GM12878 (cell line): ENCODE data around the gene SLC6A8. TPM values are rescaled to one million over a fixed set of nuclear protein-coding genes. Genes with fewer than 3 reads are reported as not detected.
"Not testable (repeated sequence)": the region's sequence is repeated elsewhere in the genome, so short reads cannot be mapped to it uniquely, and the experiment has no call there.

Experiments used
- ATAC-seq: fragments of 200-7000 bp; cut with Tn5 transposase; 3 replicates; pipeline ENCODE4 v1.9.1; 2020; ENCODE audit warnings: mild to moderate bottlenecking, moderate library complexity
- BruUV-seq: library from RNA; stranded (reverse); fragments of 400-500 nt; replicated peaks from 2 replicates; lab custom pipeline; 2021; lab: Mats Ljungman, UMichigan
- CTCF ChIA-PET: fragments of 300-600 bp; sonication (Branson Sonifier 250); formaldehyde crosslinking; extraction: SDS; loops from one replicate; lab custom pipeline; 2021; ENCODE audit warnings: inconsistent platforms; lab: Yijun Ruan, JAX
- POLR2A ChIA-PET: fragments of 350-600 bp; formaldehyde crosslinking; extraction: SDS; loops from one replicate; lab custom pipeline; 2021; ENCODE audit warnings: inconsistent platforms; lab: Charles Lee
- RAD21 ChIA-PET: fragments of 300-600 bp; sonication (Branson Sonifier 250); formaldehyde crosslinking; loops from one replicate; lab custom pipeline; 2023; ENCODE audit warnings: antibody characterized with exemption; ENCODE audit not compliant: unreplicated experiment; lab: Charles Lee
- SMC1A ChIA-PET: fragments of 300-600 bp; sonication (Branson Sonifier 250); formaldehyde crosslinking; loops from one replicate; lab custom pipeline; 2023; ENCODE audit not compliant: unreplicated experiment, uncharacterized antibody; lab: Charles Lee
- DNase-seq: peaks from one replicate; pipeline ENCODE4 v3.0.0-alpha.2; 2011; ENCODE audit warnings: low read depth, low spot score
- FAIRE-seq: peaks from 3 replicates; lab custom pipeline; 2011; peaks lifted over from hg19 to GRCh38; lab: Jason Lieb, UNC
- H2AFZ ChIP-seq: 2 replicates; pipeline ENCODE4 v1.6.0; 2011; ENCODE audit warnings: low read depth, low read length, control low read depth; ENCODE audit not compliant: control insufficient read depth
- H3K27ac ChIP-seq: 2 replicates; pipeline ENCODE4 v1.5.1; 2011; ENCODE audit warnings: control low read depth; ENCODE audit not compliant: control insufficient read depth, insufficient read depth
- H3K27me3 ChIP-seq, 2 experiments: replicated peaks in 1 of 2; 2 replicates each; pipeline versions ENCODE4 v1.6.0 to v1.6.1; 2011; ENCODE audit warnings: low read length in 1 of 2; ENCODE audit not compliant: control insufficient read depth in 2 of 2, insufficient read depth in 2 of 2
- H3K36me3 ChIP-seq, 2 experiments: 2 replicates each; pipeline ENCODE4 v1.5.1; 2011; ENCODE audit warnings: low read length in 1 of 2; ENCODE audit not compliant: control insufficient read depth in 2 of 2, insufficient read depth in 2 of 2
- H3K4me1 ChIP-seq: 2 replicates; pipeline ENCODE4 v1.6.1; 2011; ENCODE audit warnings: mild to moderate bottlenecking, low read length, moderate library complexity, mixed read lengths; ENCODE audit not compliant: control insufficient read depth, insufficient read depth
- H3K4me2 ChIP-seq: 2 replicates; pipeline ENCODE4 v1.6.0; 2011; ENCODE audit warnings: control low read depth; ENCODE audit not compliant: control insufficient read depth, insufficient read depth
- H3K4me3 ChIP-seq: fragments of 200-600 bp; sonication (generic); 2 replicates; pipeline ENCODE4 v1.5.1; 2016
- H3K79me2 ChIP-seq: 2 replicates; pipeline ENCODE4 v1.6.0; 2011; ENCODE audit warnings: low read length; ENCODE audit not compliant: control insufficient read depth, insufficient read depth
- H3K9ac ChIP-seq: 2 replicates; pipeline ENCODE4 v1.8.0; 2011; ENCODE audit warnings: low read length, control low read depth, mixed read lengths; ENCODE audit not compliant: control insufficient read depth, insufficient read depth
- H3K9me3 ChIP-seq: replicated peaks from 3 replicates; pipeline ENCODE4 v1.5.1; 2011; ENCODE audit warnings: mild to moderate bottlenecking, low read length; ENCODE audit not compliant: control insufficient read depth, insufficient read depth
- H4K20me1 ChIP-seq: 2 replicates; pipeline ENCODE4 v1.6.0; 2011; ENCODE audit not compliant: control insufficient read depth, insufficient read depth
- CBX3 ChIP-seq: fragments of 200-600 bp; sonication (generic); IDR thresholded peaks from 2 replicates; pipeline ENCODE4 v1.6.1; 2016; ENCODE audit warnings: low read depth, borderline replicate concordance
- FOXK2 ChIP-seq: fragments of 450-650 bp; IDR thresholded peaks from 2 replicates; pipeline ENCODE4 v1.6.1; 2017; ENCODE audit warnings: mild to moderate bottlenecking, moderate library complexity
- JUNB ChIP-seq: IDR thresholded peaks from 2 replicates; pipeline ENCODE4 v1.6.1; 2016; ENCODE audit warnings: antibody characterized with exemption, mild to moderate bottlenecking
- POLR2AphosphoS5 ChIP-seq: IDR thresholded peaks from 2 replicates; pipeline ENCODE4 v1.6.1; 2011; ENCODE audit warnings: mild to moderate bottlenecking, low read length, inconsistent platforms
- ZNF687 ChIP-seq: fragments of 450-650 bp; IDR thresholded peaks from 2 replicates; pipeline ENCODE4 v1.6.1; 2017; ENCODE audit warnings: mild to moderate bottlenecking, moderate library complexity
- WGBS: methylation state at CpG from one replicate; pipeline ENCODE4 v1.1.6; 2016; ENCODE audit warnings: low lambda C conversion rate; ENCODE audit not compliant: insufficient replicate concordance, insufficient coverage; ENCODE audit errors: missing lambda C conversion rate; 5-methylcytosine and 5-hydroxymethylcytosine counted together
- in situ Hi-C: fragments of 300-500 bp; cut with MboI; formaldehyde crosslinking; loops from 9 replicates; pipeline ENCODE4 v1.14.3; 2018; ENCODE audit warnings: mixed read lengths
- intact Hi-C: fragments of 100-400 bp; cut with micrococcal nuclease; formaldehyde crosslinking; loops from one replicate; pipeline ENCODE4 v1.14.2; 2022; ENCODE audit not compliant: unreplicated experiment
- polyA plus RNA-seq, 11 experiments: library from polyadenylated mRNA; depleted of rRNA in 4 of 11; unstranded in 6 of 11; stranded (reverse) in 5 of 11; fragments of >200 nt; fragmentation: Nextera tagmentation in 4 of 11; fragmentation: Illumina TruSeq in 1 of 11; extraction: Ambion mirVana in 4 of 11; extraction: Trizol in 1 of 11; gene quantifications; 1 replicate in 1 of 11; 2 replicates in 10 of 11; pipeline versions ENCODE4 v1.2.1 to v1.2.3, GENCODE V29; 2011 to 2016; ENCODE audit warnings: inconsistent platforms in 2 of 11, missing spikeins in 2 of 11, low read depth in 1 of 11
- total RNA-seq, 4 experiments: library from RNA; depleted of rRNA in 3 of 4; stranded (reverse); fragments of >200 nt in 3 of 4; fragmentation: Illumina TruSeq in 1 of 4; extraction: Trizol in 1 of 4; gene quantifications; 2 replicates each; pipeline versions ENCODE4 v1.2.1 to v1.2.3, GENCODE V29; 2013 to 2021

Gene SLC6A8
- total and polyA plus RNA-seq, 10 of the 15 experiments (the other 5 are each of a cell fraction or from before 2014, with no cell fraction given), result 0.01 to 0.72 (median 0.17) TPM; not detected in 6

DNA sequence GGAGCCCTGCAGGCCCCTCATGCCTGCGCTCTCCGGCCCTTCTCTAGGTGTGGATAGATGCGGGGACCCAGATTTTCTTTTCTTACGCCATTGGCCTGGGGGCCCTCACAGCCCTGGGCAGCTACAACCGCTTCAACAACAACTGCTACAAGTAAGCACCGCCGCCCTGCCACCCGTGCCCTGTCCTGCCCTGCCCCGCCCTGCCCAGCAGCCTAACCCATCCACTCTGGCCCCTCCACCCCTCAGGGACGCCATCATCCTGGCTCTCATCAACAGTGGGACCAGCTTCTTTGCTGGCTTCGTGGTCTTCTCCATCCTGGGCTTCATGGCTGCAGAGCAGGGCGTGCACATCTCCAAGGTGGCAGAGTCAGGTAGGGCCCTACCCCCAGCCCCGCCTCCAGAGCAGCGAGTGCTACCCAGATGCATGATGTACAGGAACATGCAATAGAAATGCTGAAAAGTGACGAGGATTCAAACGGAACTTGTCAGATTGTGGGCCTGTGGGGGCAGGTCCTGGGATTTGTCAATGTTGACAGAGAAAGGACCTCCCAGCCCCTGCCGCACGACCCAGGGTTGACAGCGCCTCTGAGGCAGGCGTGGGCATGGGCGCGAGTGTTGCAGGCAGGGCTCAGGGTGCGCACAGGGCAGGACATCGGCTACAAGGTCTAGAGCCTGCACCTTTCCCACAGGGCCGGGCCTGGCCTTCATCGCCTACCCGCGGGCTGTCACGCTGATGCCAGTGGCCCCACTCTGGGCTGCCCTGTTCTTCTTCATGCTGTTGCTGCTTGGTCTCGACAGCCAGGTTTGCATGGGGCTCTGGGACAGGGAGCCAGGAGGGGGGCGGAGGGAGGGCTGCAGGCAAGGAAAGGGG lies 5.7 kb downstream of the SLC6A8 start:
- no peak overlapping the region for H3K27ac ChIP-seq
- no peak overlapping the region for H3K4me3 ChIP-seq
- ChIA-PET SMC1A (no interaction called here), CTCF (no interaction called here), POLR2A (no interaction called here), RAD21 (no interaction called here)
- no peaks in the 10 kb centered on the region for H4K20me1 ChIP-seq
- FAIRE-seq (no peak), ATAC-seq (no peak), DNase-seq (no peak)
- 61% methylated on average over 19 of the region's 31 CpGs for whole genome bisulfite sequencing
- no peaks in the 10 kb centered on the region for H3K4me1 ChIP-seq
- H3K4me2 ChIP-seq, result no peak overlapping the region
- TF ChIP-seq CBX3 (no peak), JUNB (no peak), FOXK2 (no peak), ZNF687 (no peak), POLR2AphosphoS5 (no peak)
- no peaks in the 10 kb centered on the region for H3K27me3 ChIP-seq
- no peak overlapping the region for H3K9ac ChIP-seq
- no peak overlapping the region for H2AFZ ChIP-seq
- intact Hi-C loops, result no loop called here
- H3K79me2 ChIP-seq, result no peaks in the 10 kb centered on the region
- no peaks in the 10 kb centered on the region for H3K9me3 ChIP-seq
- H3K36me3 ChIP-seq, result no peaks in the 10 kb centered on the region
- BruUV-seq, result no TSS peak
- in situ Hi-C loops, result no loop called here

- H3K27ac ChIP-seq, CTCF ChIA-PET, H3K4me3 ChIP-seq, H3K36me3 ChIP-seq, BruUV-seq, SMC1A ChIA-PET, H3K9me3 ChIP-seq, H3K79me2 ChIP-seq, RAD21 ChIA-PET, in situ Hi-C loops, H3K27me3 ChIP-seq, H2AFZ ChIP-seq, H3K4me2 ChIP-seq, H3K4me1 ChIP-seq, intact Hi-C loops, H3K9ac ChIP-seq, POLR2A ChIA-PET, FAIRE-seq, H4K20me1 ChIP-seq, ATAC-seq, DNase-seq: not testable (repeated sequence)
- WGBS, result 64% methylated on average over 8 of the region's 16 CpGs
Measured at GRCh38 chrX:153694256-153694655, 6.5 kb downstream of the SLC6A8 start.
